Stimulated activated CD4-positive, alpha-beta T cell treated with anti-CD3 and anti-CD28 coated beads, Interleukin-15, amount 100 ng/mL, for 48 hours (primary cell): ENCODE data around the gene SSR1.
"Not testable (repeated sequence)": the region's sequence is repeated elsewhere in the genome, so short reads cannot be mapped to it uniquely, and the experiment has no call there.

Experiments
- DNase-seq, 2 donors: peaks; one replicate each; pipeline ENCODE4 v3.0.0-alpha.2; 2020; ENCODE audit warnings: low read depth in 2 of 2

SSR1 gene

DNA sequence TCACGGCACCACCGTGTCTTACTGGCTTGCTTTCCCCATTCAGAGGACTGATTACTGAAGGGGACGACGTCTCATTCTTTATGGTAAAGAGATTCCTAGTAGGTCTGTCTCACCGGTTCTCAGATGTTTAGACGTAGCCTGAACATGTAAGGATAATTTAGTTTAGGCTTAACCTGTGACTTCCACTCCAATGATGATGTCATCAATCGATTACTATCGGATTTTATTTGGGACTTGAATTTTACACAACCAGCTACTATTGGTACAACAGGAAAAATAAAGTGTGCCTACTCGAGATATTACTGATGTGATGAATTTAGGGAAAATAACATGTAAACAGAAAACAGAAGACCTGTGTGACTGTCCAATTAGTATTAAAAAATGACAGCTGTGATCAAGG is 4.5 kb upstream of the SSR1 start:
- DNase-seq = no peak

- DNase-seq = no peak
Measured at GRCh38 chr6:7316658-7317533, 3.9 kb upstream of the SSR1 start.

- no peak for DNase-seq
Measured at GRCh38 chr6:7315948-7316365, 3.0 kb upstream of the SSR1 start.

GRCh38 chr6:7315087-7315947 is 2.3 kb upstream of the SSR1 start:
- not testable (repeated sequence) for DNase-seq

DNA sequence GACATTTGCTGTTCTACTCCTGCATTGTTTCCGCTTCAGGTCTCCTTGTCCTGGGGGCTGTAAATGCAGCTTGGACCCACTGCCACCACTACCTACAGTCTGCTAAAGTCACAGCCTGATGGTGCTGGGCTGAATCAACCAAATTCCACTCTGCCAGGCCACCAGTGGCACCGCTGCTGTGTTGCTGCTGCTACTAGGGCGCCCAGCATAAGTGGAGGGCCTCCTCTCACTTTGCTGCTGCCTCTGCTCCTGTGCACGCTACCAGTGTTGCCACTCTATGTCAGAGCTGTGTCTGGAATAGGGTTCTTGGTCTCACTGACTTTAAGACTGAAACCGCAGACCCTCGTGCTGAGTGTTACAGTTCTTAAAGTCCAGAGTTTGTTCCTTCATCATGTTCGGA is 1.4 kb upstream of the SSR1 start:
- DNase-seq = no peak

DNA sequence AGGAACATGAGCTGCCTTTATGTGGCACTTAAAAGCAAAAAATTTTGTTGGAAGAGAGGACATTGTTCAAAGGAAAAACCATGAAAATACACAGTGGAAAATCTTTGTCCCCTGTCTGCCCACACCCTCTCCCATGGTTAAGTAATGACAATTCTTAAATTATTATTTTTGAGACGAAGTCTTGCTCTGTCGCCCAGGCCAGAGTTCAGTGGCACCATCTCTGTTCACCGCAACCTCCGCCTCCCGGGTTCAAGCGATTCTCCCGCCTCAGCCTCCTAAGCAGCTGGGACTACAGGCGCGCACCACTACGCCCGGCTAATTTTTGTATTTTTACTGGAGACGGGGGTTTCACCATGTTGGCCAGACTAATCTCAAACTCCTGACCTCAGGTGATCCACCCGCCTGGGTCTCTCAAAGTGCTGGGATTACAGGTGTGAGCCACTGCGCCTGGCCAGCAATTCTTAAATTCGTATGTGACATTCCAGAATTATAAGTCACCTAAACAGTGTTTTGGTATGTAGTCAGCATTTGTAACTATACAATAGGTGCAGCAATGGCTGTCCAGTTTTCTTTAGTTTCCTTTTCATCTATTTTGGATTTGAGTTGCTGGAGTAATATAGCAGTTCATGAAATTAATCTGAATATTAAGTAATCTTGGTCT is 636 bp upstream of the SSR1 start:
- DNase-seq = no peak

DNA sequence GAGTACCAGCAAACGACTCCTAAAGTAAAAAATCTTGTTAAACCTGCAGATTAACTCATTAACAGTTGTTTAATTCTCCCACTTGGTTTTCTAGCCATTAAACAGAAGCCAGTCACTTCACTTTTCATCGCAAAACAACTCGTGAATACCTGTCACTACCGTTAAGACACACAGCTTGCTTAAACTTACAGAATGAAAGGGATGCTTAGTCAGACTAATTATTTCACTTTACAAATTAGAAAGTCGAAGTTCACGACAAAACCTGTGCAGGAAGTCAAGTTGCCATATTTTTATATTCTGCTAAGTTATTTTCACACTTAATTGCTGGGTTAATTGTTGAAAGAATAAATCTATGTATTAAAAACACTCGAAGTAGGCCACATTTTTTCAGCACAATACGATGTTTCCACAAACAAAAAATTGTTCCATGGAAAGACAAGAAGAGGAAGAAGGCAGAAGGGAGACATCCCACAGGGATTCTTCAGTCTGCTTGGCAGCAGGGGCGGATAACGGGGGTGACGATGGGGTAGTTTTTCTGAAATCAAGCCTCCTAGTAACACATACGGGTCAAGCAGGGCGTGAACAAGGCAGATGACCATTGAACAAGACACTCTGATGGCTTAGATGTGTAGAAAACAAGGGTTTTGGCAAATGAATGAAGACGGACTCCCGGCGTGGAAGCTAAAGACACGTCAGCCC is 933 bp downstream of the SSR1 start:
- peak in 1 of 2 donors; percentile 30 for DNase-seq

DNA sequence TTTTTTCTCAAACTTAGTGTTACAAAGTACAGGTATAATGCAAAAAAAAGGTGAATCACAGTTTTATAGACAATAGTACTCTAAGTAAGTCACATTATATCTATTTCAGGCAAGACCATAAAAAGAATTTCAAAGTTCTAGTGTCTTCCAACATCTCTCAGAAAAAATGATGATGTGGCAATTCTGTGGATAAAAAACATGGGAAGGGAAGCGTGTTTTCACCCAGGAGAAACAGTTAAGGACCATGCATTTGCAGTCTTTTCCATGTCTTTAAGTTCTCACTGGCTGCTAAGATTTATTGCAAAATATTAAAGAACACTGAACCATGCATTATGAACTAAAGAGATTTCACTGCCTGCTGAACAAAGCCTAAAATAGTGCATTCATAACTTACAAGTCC is 1.8 kb downstream of the SSR1 start:
- no peak for DNase-seq

DNA sequence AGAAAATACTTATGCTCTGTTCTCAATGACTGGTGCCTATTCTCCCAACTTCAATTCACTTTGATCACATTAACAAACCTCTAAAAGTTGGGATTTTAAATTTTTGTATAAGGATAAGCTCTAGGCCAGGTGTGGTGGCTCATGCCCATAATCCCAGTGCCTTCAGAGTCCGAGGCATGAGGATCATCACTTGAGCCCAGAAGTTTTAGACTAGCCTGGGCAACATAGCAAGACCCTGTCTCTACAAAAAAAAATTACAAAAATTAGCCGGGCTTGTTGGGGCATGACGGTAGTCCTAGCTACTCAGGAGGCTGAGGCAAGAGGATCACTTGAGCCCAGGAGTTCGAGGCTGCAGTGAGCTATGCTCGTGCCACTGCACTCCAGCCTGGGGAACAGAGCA is 3.9 kb downstream of the SSR1 start:
- no peak for DNase-seq

DNA sequence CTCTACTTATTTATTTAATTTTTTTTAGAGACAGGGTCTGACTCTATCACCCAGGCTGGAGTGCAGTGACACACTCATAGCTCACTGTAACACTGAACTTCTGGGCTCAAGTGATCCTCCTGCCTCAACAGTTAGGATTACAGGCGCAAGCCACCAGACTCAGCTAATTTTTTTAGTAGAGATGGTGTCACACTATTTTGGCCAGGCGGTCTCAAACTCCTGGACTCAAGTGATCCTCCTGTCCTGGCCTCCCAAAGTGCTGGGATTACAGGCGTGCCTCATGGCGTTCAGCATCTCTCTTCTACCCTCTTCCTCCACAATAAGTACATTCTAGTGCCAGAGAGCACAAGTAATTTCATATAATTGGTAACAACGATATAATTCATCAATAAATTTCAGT is 5.5 kb downstream of the SSR1 start:
- no peak for DNase-seq

GRCh38 chr6:7304821-7305220 is 8.2 kb downstream of the SSR1 start:
- DNase-seq = no peak

DNA sequence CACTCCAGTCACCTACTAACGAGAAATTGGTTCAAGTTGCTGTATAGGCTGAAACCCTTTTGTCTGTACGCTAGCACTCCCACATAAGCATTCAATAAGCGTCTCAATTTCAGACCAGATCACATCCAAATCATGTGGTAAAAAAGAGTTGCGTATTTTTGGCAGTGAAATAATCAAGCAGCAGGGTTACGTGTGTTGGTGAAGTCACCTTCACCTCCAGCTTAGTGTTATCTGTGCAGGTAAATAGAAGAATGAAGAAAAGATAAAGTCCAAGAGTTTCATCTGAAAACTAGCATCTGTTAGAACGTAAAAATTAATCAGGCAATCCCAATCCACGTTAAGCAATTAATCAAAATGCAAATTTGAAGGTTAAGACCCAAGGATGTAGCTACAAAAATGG is 11.3 kb downstream of the SSR1 start:
- no peak for DNase-seq

DNA sequence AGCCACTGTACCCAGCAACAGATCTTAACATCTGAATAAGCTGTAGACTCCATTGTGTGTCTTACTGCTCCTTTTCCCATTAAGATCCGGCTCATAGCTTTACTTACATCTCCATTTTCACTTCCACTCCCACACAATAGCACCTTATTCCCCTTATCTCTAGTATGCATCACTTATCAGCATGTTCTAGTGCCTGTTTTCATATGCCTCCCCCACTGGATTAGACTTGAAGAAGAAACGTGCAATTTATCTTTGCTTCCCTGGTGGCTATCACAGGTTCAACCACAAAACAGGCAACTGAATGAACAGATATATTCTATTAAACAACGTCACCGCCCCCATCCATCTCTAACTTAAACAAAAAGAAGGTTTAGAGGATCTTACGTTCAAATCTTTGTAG is 12.1 kb downstream of the SSR1 start:
- no peak for DNase-seq

GRCh38 chr6:7298113-7298512 is 14.9 kb downstream of the SSR1 start:
- no peak for DNase-seq

- DNase-seq = no peak
Measured at GRCh38 chr6:7296602-7297001, 16.4 kb downstream of the SSR1 start.

DNA sequence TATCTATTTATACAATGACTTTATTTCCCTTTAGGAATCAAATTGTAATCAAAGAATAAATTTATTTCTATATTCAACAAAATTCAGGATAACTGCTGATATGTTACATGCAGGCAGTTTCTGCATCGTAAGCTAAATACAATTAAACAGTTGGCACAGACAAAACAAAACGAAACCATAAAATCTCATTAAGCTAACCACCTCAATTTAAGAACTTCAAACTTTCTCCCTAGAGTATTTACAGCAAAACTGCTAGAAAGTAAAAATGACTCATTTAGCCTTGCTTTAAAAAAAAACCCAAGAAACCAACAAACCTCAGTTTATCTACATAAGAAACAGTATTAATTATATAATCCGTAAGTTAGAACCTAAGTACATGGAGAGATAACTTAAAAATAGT is 17.1 kb downstream of the SSR1 start:
- DNase-seq = no peak

DNA sequence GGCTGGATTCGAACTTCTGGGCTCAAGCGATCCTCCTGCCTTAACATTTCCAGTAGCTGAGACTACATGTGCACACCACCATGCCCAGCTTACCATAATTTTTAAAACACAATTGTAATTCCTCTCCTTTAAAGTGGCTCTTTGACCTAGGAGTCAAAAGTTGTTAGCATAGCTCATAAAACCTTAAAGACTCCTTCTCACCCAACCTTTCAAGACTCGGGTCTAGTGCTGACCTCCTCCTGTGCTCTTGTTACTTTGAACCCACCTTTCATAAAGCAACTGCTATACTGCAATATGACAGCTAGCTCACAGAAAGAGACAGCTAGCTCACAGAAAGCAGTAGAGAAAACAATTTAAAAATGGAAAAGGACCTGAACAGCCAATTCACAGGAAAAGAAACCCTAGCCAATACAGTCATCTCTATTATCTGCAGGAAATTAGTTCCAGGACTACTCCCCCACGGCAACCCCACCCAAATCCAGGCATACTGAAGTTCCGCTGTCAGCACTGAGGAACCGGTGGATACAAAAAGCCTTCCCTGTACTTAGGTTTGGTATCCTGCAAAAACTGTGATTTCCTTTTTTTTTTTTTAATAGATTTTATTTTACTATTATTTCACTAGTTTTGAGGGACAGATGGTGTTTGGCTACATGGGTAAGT is 20.3 kb downstream of the SSR1 start:
- DNase-seq = no peak

DNA sequence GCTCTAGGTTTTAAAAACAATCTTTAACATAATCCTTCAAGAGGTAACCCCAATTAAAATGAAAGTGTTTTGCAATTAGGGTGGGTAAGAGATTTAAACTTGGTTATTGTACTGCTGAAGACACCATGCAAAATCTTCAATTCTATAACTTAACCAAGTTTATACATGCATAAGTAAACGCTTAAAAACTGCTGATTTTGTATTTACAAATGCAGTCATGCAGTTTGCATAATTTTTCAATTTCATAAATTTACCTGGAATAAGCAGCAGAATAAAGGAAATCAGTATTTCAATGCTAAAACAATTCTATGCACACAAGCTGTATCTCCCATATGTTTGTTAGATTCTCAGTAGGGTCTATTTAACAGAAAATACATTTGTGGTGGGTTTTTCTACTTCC is 22.9 kb downstream of the SSR1 start:
- DNase-seq = no peak

DNA sequence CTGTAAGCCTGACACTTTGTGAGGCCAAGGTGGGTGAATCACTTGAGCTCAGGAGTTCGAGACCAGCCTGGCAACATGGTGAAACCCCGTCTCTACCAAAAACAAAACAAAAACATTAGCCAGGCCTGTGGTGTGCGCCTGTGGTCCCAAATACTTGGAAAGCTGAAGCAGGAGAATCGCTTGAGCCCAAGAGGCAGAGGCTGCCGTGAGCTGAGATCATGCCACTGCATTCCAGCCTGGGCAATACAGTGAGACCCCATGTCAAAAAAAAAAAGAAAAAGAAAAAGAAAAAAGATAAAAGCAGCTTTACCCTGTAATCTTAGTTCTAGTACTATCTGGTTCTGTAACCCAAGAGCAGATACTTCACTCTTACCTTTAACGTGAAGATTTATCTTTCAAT is 27.6 kb downstream of the SSR1 start:
- DNase-seq = no peak

- no peak for DNase-seq
Measured at GRCh38 chr6:7283676-7284075, 29.3 kb downstream of the SSR1 start.
